ENCODE measurements around the gene BYSL. TPM values are rescaled to one million over a fixed set of nuclear protein-coding genes. Genes with fewer than 3 reads are reported as not detected.
A peak's percentile ranks its signal among the peaks of the same experiment; 100 is the strongest.

The BYSL gene
- total RNA-seq, 2 donors from 2014 or later: 3.1 to 13.5 TPM

DNA sequence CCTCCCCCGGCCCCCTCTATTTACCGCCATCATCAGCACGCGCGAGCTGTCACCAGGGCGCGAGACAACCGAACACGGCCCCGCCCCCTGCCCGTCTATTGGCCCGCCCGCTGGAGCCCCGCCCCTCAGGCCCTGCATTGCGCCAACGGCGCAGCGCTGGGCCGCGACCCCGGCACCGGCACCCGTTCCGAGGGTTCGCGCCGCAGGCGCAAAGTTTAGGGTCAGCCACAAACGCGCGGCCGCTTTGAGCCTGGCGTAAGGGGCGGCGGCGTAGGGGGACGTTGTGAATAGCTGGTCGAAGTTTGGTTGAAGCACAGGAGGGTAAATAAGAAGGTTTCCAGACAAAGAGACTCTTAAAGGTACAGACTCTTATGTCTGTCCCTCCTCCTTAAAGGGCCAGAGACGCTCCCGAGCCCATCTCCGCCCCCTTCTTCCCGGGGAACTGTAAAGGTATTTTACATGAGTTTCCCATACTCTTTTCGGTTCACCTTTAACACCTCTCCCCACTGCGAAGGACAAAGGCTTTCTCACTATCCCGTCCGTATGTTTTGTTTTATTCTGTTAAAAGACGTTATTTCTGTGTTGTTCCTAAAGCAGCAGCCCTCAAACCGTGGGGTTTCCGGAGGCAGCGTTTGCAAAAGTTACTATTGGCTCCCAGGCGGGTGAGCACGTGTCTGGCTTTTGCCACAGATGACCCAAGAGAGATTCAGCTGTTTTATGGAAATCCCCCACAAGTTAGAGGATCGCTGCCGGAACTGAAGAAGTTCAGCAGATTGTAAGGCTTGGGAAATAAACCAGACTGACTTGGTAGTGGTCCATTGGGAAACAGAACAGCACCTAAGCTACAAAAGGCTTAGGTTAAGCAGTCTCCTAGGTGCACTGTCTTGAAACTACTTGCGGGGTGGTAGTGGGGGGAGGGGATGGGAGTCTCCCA lies 25.7 kb upstream of the BYSL start, which contains the start of gene USP49:
Gene USP49, minus strand, starts transcription at position 76 of the 934 bp plus-strand sequence. CDS start 88,392 bp downstream, outside the sequence.
- Histone ChIP-seq H3K27me3 (no peaks in the 10 kb centered on the region), H3K27ac (peak within 1 kb of the TSS; percentile 61 to 83 (median 74)), H3K36me3 (replicated peaks in 1 of 2; ENCODE audit: insufficient read depth in 1 of 2, low read depth in 2 of 2) (no peaks in the 10 kb centered on the region), H3K9me3 (no peaks in the 10 kb centered on the region), H3K4me1 (peaks cover 19% of the 10 kb centered on the region), H3K4me3 (peak within 1 kb of the TSS; percentile 53 to 93)
- 1% methylated on average over 34 to 36 of the region's 55 CpGs for WGBS, 2 donors
- ATAC-seq (peak; percentile 96), DNase-seq (peak; percentile 87 to 94 (median 89))
- TF ChIP-seq POLR2A (IDR thresholded peaks at IDR 0.05): peak in 1 of 3 donors; percentile 28
- TF ChIP-seq, protein P1, sequence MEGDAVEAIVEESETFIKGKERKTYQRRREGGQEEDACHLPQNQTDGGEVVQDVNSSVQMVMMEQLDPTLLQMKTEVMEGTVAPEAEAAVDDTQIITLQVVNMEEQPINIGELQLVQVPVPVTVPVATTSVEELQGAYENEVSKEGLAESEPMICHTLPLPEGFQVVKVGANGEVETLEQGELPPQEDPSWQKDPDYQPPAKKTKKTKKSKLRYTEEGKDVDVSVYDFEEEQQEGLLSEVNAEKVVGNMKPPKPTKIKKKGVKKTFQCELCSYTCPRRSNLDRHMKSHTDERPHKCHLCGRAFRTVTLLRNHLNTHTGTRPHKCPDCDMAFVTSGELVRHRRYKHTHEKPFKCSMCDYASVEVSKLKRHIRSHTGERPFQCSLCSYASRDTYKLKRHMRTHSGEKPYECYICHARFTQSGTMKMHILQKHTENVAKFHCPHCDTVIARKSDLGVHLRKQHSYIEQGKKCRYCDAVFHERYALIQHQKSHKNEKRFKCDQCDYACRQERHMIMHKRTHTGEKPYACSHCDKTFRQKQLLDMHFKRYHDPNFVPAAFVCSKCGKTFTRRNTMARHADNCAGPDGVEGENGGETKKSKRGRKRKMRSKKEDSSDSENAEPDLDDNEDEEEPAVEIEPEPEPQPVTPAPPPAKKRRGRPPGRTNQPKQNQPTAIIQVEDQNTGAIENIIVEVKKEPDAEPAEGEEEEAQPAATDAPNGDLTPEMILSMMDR (IDR thresholded peaks at IDR 0.05): no peak
- intact Hi-C loops (cut with DNase I): no loop called here

DNA sequence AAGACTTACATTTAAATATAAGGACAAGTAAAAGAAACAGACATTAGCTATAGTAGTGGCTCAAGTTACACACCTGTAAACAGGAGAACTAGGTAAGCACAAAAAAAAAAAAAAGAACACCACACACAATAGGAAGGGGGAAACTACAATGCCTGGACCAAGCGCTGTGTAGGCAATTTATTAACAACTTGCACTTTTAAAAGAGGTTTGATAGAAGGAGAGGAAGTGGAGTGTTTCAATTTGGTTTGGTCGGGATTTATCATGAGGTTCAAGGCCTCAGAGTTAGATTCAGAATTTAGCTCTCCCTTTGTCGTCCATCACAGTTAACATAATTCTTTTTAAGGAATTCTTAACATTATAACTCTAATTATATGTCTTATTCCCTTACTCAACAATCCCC lies 25.0 kb upstream of the BYSL start:
- Histone ChIP-seq H3K9me3 (no peaks in the 10 kb centered on the region), H3K27ac (peak overlapping the region in 3 of 4 donors; percentile 61 to 83 (median 79)), H3K4me1 (peaks cover 19% of the 10 kb centered on the region), H3K36me3 (replicated peaks in 1 of 2; ENCODE audit: insufficient read depth in 1 of 2, low read depth in 2 of 2) (no peaks in the 10 kb centered on the region), H3K4me3 (no peak overlapping the region), H3K27me3 (no peaks in the 10 kb centered on the region)
- WGBS, 2 donors: 32 to 41% methylated on average over 3 of the region's 3 CpGs
- intact Hi-C loops (cut with DNase I): no loop called here
- no peak for ATAC-seq
- DNase-seq: no peak
- TF ChIP-seq, protein P1 (IDR thresholded peaks at IDR 0.05): no peak
- TF ChIP-seq POLR2A (IDR thresholded peaks at IDR 0.05): no peak

DNA sequence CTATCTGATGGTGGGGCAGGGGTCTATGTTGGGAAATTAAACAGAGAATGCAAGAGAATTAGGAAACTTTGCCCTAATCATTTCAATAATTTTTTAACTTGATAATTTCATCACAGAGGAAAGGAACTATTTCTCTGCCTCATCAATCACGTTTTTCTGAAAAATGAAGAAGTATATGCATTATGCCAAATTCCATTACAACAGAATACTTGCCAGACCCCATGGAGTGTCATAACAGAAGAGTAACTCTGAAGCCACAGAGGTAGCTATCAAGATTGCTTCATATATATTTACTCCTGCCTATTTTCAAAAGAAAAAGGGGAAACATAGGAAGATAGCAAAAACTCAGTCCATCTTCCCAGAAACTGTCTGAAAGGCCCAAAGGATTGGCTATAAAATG lies 20.4 kb upstream of the BYSL start:
- WGBS, 2 donors: 69 to 87% methylated on average over 1 of the region's 1 CpG
- Histone ChIP-seq H3K4me3 (no peak overlapping the region), H3K36me3 (replicated peaks in 1 of 2; ENCODE audit: insufficient read depth in 1 of 2, low read depth in 2 of 2) (no peaks in the 10 kb centered on the region), H3K9me3 (no peaks in the 10 kb centered on the region), H3K4me1 (peaks cover 13% of the 10 kb centered on the region), H3K27ac (no peak overlapping the region), H3K27me3 (no peaks in the 10 kb centered on the region)
- DNase-seq: no peak
- TF ChIP-seq, protein P1 (IDR thresholded peaks at IDR 0.05): no peak
- TF ChIP-seq POLR2A (IDR thresholded peaks at IDR 0.05): no peak
- ATAC-seq: no peak
- intact Hi-C loops (cut with DNase I): no loop called here

DNA sequence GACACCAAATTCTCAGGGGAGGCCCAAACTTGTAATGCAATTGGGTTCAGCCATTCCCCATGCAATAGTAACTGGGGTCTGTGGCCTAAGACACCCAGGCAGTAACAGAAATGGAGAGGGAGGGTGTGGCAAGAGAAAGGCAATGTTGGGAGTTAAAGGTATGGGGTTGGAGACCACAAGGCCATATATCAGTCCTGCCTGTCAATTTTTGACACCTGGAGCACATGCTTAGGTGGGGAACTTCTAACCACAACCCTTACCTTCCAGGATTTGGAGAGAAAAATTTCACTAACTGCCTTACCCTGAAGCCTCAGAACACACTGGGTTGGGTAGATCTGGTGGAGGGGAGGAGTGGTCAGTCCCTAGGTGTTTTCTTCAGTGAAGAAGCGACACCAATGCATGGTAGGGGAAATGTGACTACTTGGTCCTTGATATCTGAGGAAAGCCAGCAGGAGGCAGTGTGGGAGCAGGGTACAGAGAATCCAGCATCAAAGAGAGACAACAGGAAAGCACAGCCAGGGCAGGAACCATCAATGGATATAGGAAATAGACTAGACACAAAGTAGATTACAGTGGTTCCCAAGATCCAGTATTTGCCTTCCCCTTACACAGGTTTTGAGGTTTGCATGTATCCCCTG lies 19.3 kb upstream of the BYSL start:
- Histone ChIP-seq H3K27me3 (no peaks in the 10 kb centered on the region), H3K4me1 (peaks cover 4% of the 10 kb centered on the region), H3K36me3 (replicated peaks in 1 of 2; ENCODE audit: insufficient read depth in 1 of 2, low read depth in 2 of 2) (peaks cover 3 to 5% of the 10 kb centered on the region in 2 donors), H3K4me3 (no peak overlapping the region), H3K27ac (no peak overlapping the region), H3K9me3 (no peaks in the 10 kb centered on the region)
- intact Hi-C loops (cut with DNase I): no loop called here
- ATAC-seq (no peak), DNase-seq (peak; percentile 23 to 53 (median 30))
- WGBS, 2 donors: 92 to 94% methylated on average over 1 of the region's 1 CpG
- TF ChIP-seq POLR2A (IDR thresholded peaks at IDR 0.05): no peak
- TF ChIP-seq, protein P1 (IDR thresholded peaks at IDR 0.05): peak in 4 of 7 experiments; percentile 10 to 34 (median 30)
